Measurements from ENCODE around the gene KIF5C. TPM values are rescaled to one million over a fixed set of nuclear protein-coding genes. Genes with fewer than 3 reads are reported as not detected.

Gene KIF5C
- polyA plus RNA-seq, 1 donor (not counting 4 experiments of a cell fraction or from before 2014, with no cell fraction given), result 0.03 TPM

DNA sequence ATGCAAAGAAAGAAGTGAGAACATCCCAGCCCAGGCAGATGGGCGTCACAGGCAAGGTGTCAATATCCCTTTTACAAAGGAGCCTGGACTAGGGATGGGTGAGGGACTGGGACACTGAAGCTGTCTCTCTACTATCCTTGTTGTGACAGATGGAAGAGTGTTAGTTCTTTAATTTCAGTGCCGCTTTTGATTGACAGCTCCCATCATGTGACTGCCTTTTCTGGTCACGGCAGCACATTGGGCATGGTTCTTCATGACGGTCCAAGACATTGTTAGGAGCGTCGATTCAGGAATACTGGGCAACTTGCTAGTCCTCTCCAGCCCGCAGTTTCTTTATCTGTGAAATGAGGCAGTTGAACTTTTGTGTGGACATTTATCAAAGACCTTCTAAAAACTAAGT is 42.4 kb upstream of the KIF5C start:
- dilution Hi-C loops (cut with MboI; ENCODE audit: extremely low pct_ligation_motif_present, low sequenced_read_pairs), result no loop called here
- Histone ChIP-seq H3K79me2 (ENCODE audit: control insufficient read depth, insufficient read depth, low read length) (no peaks in the 10 kb centered on the region), H3K9me1 (ENCODE audit: control insufficient read depth, extremely low read depth, insufficient read depth, low read length) (no peaks in the 10 kb centered on the region), H2AFZ (ENCODE audit: control insufficient read depth, low read length) (no peak overlapping the region), H3K4me3 (ENCODE audit: control insufficient read depth in 2 of 3, extremely low read depth in 1 of 3, insufficient read depth in 2 of 3, low read depth in 1 of 3, low read length in 3 of 3) (no peak overlapping the region), H3K27me3 (ENCODE audit: control insufficient read depth, extremely low read depth, insufficient read depth, low read length) (peaks cover 10% of the 10 kb centered on the region), H3K27ac (ENCODE audit: control insufficient read depth, insufficient read depth, low read length) (no peak overlapping the region), H3K36me3 (ENCODE audit: control insufficient read depth in 2 of 2, extremely low read depth in 1 of 2, insufficient read depth in 2 of 2, low read length in 2 of 2) (no peaks in the 10 kb centered on the region), H3K4me2 (ENCODE audit: control insufficient read depth, extremely low read depth, insufficient read depth, low read depth, low read length) (no peak overlapping the region), H3K9ac (ENCODE audit: control insufficient read depth, extremely low read depth, insufficient read depth, low read length) (no peak overlapping the region), H3K4me1 (ENCODE audit: control insufficient read depth, extremely low read depth, insufficient read depth, low read length) (no peaks in the 10 kb centered on the region), H3K9me3 (ENCODE audit: control insufficient read depth, low read depth, low read length) (no peaks in the 10 kb centered on the region), H4K20me1 (ENCODE audit: control insufficient read depth, extremely low read depth, insufficient read depth, low read length) (no peaks in the 10 kb centered on the region)
- FAIRE-seq (no peak), DNase-seq (ENCODE audit: low read depth, low spot score) (no peak)
- TF ChIP-seq CTCF (optimal IDR thresholded peaks at IDR 0.05 in 1 of 3, IDR thresholded peaks at IDR 0.05 in 1 of 3, conservative IDR thresholded peaks at IDR 0.05 in 1 of 3; ENCODE audit: extremely low read depth in 1 of 3, insufficient read depth in 2 of 3, low read length in 3 of 3) (no peak), EZH2 (IDR thresholded peaks at IDR 0.05; ENCODE audit: low read length) (no peak)

DNA sequence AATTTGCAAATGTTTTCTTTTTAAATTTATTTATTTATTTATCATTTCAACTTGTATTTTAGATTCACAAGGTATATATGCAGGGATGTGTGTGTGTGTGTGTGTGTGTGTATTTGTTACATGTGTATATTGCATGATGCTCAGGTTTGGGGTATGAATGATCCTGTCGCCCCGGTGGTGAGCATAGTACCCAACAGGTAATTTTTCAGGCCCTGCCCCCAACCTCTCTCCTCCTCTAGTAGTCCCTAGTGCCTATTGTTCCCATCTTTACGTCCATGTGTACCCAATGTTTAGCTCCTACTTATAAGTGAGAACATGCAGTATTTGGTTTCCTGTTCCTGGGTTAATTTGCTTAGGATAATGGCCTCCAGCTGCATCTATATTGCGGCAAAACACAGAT is 33.0 kb upstream of the KIF5C start:
- Histone ChIP-seq H3K9me1 (ENCODE audit: control insufficient read depth, extremely low read depth, insufficient read depth, low read length) (no peaks in the 10 kb centered on the region), H3K4me1 (ENCODE audit: control insufficient read depth, extremely low read depth, insufficient read depth, low read length) (no peaks in the 10 kb centered on the region), H3K27ac (ENCODE audit: control insufficient read depth, insufficient read depth, low read length) (no peak overlapping the region), H4K20me1 (ENCODE audit: control insufficient read depth, extremely low read depth, insufficient read depth, low read length) (no peaks in the 10 kb centered on the region), H3K4me2 (ENCODE audit: control insufficient read depth, extremely low read depth, insufficient read depth, low read depth, low read length) (no peak overlapping the region), H3K27me3 (ENCODE audit: control insufficient read depth, extremely low read depth, insufficient read depth, low read length) (no peaks in the 10 kb centered on the region), H3K36me3 (ENCODE audit: control insufficient read depth in 2 of 2, extremely low read depth in 1 of 2, insufficient read depth in 2 of 2, low read length in 2 of 2) (no peaks in the 10 kb centered on the region), H3K9me3 (ENCODE audit: control insufficient read depth, low read depth, low read length) (no peaks in the 10 kb centered on the region), H2AFZ (ENCODE audit: control insufficient read depth, low read length) (no peak overlapping the region), H3K4me3 (ENCODE audit: control insufficient read depth in 2 of 3, extremely low read depth in 1 of 3, insufficient read depth in 2 of 3, low read depth in 1 of 3, low read length in 3 of 3) (no peak overlapping the region), H3K9ac (ENCODE audit: control insufficient read depth, extremely low read depth, insufficient read depth, low read length) (no peak overlapping the region), H3K79me2 (ENCODE audit: control insufficient read depth, insufficient read depth, low read length) (no peaks in the 10 kb centered on the region)
- dilution Hi-C loops (cut with MboI; ENCODE audit: extremely low pct_ligation_motif_present, low sequenced_read_pairs), result no loop called here
- DNase-seq (ENCODE audit: low read depth, low spot score), result no peak
- FAIRE-seq, result no peak
- no peak for TF ChIP-seq CTCF (optimal IDR thresholded peaks at IDR 0.05 in 1 of 3, IDR thresholded peaks at IDR 0.05 in 1 of 3, conservative IDR thresholded peaks at IDR 0.05 in 1 of 3; ENCODE audit: extremely low read depth in 1 of 3, insufficient read depth in 2 of 3, low read length in 3 of 3)
- TF ChIP-seq EZH2 (IDR thresholded peaks at IDR 0.05; ENCODE audit: low read length), result no peak
